Nephron (organoid): ENCODE data around the gene SALL2.
A peak's percentile ranks its signal among the peaks of the same experiment; 100 is the strongest.

Experiments
- H3K27ac Mint-ChIP-seq, 3 experiments: 2 replicates each; pipeline ENCODE4 v1.8.0; 2020; ENCODE audit warnings: mixed read lengths in 3 of 3, mild to moderate bottlenecking in 2 of 3, moderate library complexity in 1 of 3
- H3K27me3 Mint-ChIP-seq: 2 replicates; pipeline ENCODE4 v1.8.0; 2021; ENCODE audit warnings: low read depth, mild to moderate bottlenecking, moderate library complexity, mixed read lengths
- H3K36me3 Mint-ChIP-seq: 2 replicates; pipeline ENCODE4 v1.8.0; 2020; ENCODE audit warnings: low read depth, mixed read lengths
- H3K4me1 Mint-ChIP-seq: 2 replicates; pipeline ENCODE4 v1.8.0; 2020; ENCODE audit warnings: mixed read lengths
- H3K4me3 Mint-ChIP-seq, 3 experiments: 2 replicates each; pipeline ENCODE4 v1.8.0; 2020; ENCODE audit warnings: mild to moderate bottlenecking in 3 of 3, mixed read lengths in 3 of 3, moderate library complexity in 2 of 3
- H3K9me3 Mint-ChIP-seq: 2 replicates; pipeline ENCODE4 v1.8.0; 2020; ENCODE audit warnings: mixed read lengths
- CTCF ChIP-seq, 3 experiments: fragments of 200-600 bp; sonication (generic); IDR thresholded peaks; one replicate each; pipeline ENCODE4 v1.5.0; 2021; ENCODE audit warnings: antibody characterized with exemption in 3 of 3; ENCODE audit not compliant: unreplicated experiment in 3 of 3

SALL2 gene

GRCh38 chr14:21525962-21526671, at the start of gene SALL2:
Gene SALL2, minus strand, starts transcription at chr14:21526346. Its CDS starts 219 bp downstream, at chr14:21526127.
- Mint-ChIP-seq H3K9me3 (no peaks in the 10 kb centered on the region), H3K36me3 (peaks cover 37% of the 10 kb centered on the region), H3K4me1 (peaks cover 22% of the 10 kb centered on the region), H3K27ac (peak within 1 kb of the TSS; percentile 93 to 98 (median 94)), H3K27me3 (no peaks in the 10 kb centered on the region), H3K4me3 (peak within 1 kb of the TSS; percentile 87 to 92 (median 89))
- no peak for TF ChIP-seq CTCF (IDR thresholded peaks at IDR 0.05; ENCODE audit: unreplicated experiment in 3 of 3)

- TF ChIP-seq CTCF (IDR thresholded peaks at IDR 0.05; ENCODE audit: unreplicated experiment in 3 of 3), result no peak
- Mint-ChIP-seq H3K4me3 (no peak overlapping the region), H3K4me1 (no peaks in the 10 kb centered on the region), H3K9me3 (peaks cover 8% of the 10 kb centered on the region), H3K27me3 (peaks cover 6% of the 10 kb centered on the region), H3K27ac (no peak overlapping the region), H3K36me3 (peaks cover 4% of the 10 kb centered on the region)
Measured at GRCh38 chr14:21575661-21576060, 49.5 kb upstream of the SALL2 start.

DNA sequence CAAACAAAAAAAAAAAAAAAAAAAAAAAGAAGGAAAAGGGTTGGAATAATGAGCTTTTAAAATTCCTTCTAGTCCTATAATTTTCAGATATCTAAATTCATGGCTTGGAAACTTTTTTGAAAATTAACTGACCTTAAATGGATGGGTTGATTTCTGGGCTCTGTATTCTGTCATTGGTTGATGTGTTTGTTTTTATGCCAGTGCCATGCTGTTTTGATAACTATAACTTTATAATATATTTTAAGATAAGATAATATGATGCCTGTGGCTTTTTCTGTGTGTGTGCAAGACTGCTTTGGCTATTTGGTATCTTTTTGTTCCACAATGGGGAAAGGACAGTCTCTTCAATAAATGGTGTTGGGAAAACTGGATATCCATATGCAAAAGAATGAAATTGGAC, 46.5 kb upstream of the SALL2 start:
- TF ChIP-seq CTCF (IDR thresholded peaks at IDR 0.05; ENCODE audit: unreplicated experiment in 3 of 3), result no peak
- Mint-ChIP-seq H3K27ac (no peak overlapping the region), H3K4me1 (no peaks in the 10 kb centered on the region), H3K9me3 (peaks cover 12% of the 10 kb centered on the region), H3K36me3 (peaks cover 4% of the 10 kb centered on the region), H3K4me3 (no peak overlapping the region), H3K27me3 (peaks cover 6% of the 10 kb centered on the region)

- Mint-ChIP-seq H3K27me3 (no peaks in the 10 kb centered on the region), H3K27ac (peak overlapping the region; percentile 68 to 96 (median 70)), H3K9me3 (no peaks in the 10 kb centered on the region), H3K4me1 (peaks cover 13% of the 10 kb centered on the region), H3K36me3 (no peaks in the 10 kb centered on the region), H3K4me3 (peak overlapping the region in 2 of 3 experiments; percentile 53 to 71)
- TF ChIP-seq CTCF (IDR thresholded peaks at IDR 0.05; ENCODE audit: unreplicated experiment in 3 of 3), result no peak
Measured at GRCh38 chr14:21558703-21559170, 32.6 kb upstream of the SALL2 start.

- Mint-ChIP-seq H3K9me3 (no peaks in the 10 kb centered on the region), H3K4me3 (peak overlapping the region; percentile 67 to 71 (median 71)), H3K27me3 (no peaks in the 10 kb centered on the region), H3K36me3 (no peaks in the 10 kb centered on the region), H3K27ac (peak overlapping the region; percentile 86 to 96 (median 94)), H3K4me1 (peaks cover 13% of the 10 kb centered on the region)
- TF ChIP-seq CTCF (IDR thresholded peaks at IDR 0.05; ENCODE audit: unreplicated experiment in 3 of 3), result peak; percentile 76 to 82 (median 79)
Measured at GRCh38 chr14:21557084-21557901, 31.1 kb upstream of the SALL2 start.
